WTC11 (cell line): Measurements from ENCODE around the gene PKP1.
A peak's percentile ranks its signal among the peaks of the same experiment; 100 is the strongest.

Source experiments
- ESRRA ChIP-seq: sonication (generic); formaldehyde crosslinking; IDR thresholded peaks from 2 replicates; pipeline ENCODE4 v1.8.1; 2022; ENCODE audit warnings: mild to moderate bottlenecking, missing genetic modification reagents, borderline replicate concordance
- FOXP1 ChIP-seq: sonication (generic); formaldehyde crosslinking; IDR thresholded peaks from 2 replicates; pipeline ENCODE4 v1.8.0; 2022; ENCODE audit warnings: missing genetic modification reagents, mild to moderate bottlenecking, moderate library complexity, borderline replicate concordance
- NR2C2 ChIP-seq: sonication (generic); formaldehyde crosslinking; IDR thresholded peaks from 2 replicates; pipeline ENCODE4 v1.8.0; 2022; ENCODE audit warnings: mild to moderate bottlenecking, missing genetic modification reagents
- NR3C1 ChIP-seq: sonication (generic); formaldehyde crosslinking; conservative IDR thresholded peaks from 2 replicates; pipeline ENCODE4 v1.8.1; 2023; ENCODE audit warnings: low read depth, mild to moderate bottlenecking, missing genetic modification reagents
- SMAD3 ChIP-seq: sonication (generic); formaldehyde crosslinking; IDR thresholded peaks from 2 replicates; pipeline ENCODE4 v1.8.0; 2022; ENCODE audit warnings: missing genetic modification reagents, mild to moderate bottlenecking, borderline replicate concordance
- TEAD4 ChIP-seq: sonication (generic); formaldehyde crosslinking; IDR thresholded peaks from 2 replicates; pipeline ENCODE4 v1.8.0; 2022; ENCODE audit warnings: mild to moderate bottlenecking, missing genetic modification reagents
- ZNF263 ChIP-seq: sonication (generic); formaldehyde crosslinking; IDR thresholded peaks from 2 replicates; pipeline ENCODE4 v1.8.1; 2022; ENCODE audit warnings: low read depth, mild to moderate bottlenecking, moderate library complexity, missing genetic modification reagents
- ZNF416 ChIP-seq: fragments of 250-450 bp; sonication (Bioruptor Pico); IDR thresholded peaks from 2 replicates; pipeline ENCODE4 v1.9.0; 2021; ENCODE audit warnings: mild to moderate bottlenecking, inconsistent platforms
- TF ChIP-seq, protein P1 (sequence below): fragments of 200-600 bp; IDR thresholded peaks from 2 replicates; pipeline ENCODE4 v1.8.0; 2022; ENCODE audit warnings: antibody characterized with exemption
- TF ChIP-seq, protein P2 (sequence below): sonication (generic); formaldehyde crosslinking; IDR thresholded peaks from 2 replicates; pipeline ENCODE4 v1.8.1; 2023; ENCODE audit warnings: mild to moderate bottlenecking, missing genetic modification reagents, moderate library complexity
- TF ChIP-seq, protein P3 (sequence below): sonication (generic); formaldehyde crosslinking; IDR thresholded peaks from 2 replicates; pipeline ENCODE4 v1.8.0; 2022; ENCODE audit warnings: mild to moderate bottlenecking, missing genetic modification reagents
- TF ChIP-seq, protein P4 (sequence below): sonication (generic); formaldehyde crosslinking; IDR thresholded peaks from 2 replicates; pipeline ENCODE4 v1.8.1; 2023; ENCODE audit warnings: mild to moderate bottlenecking, missing genetic modification reagents
- TF ChIP-seq, protein P5 (sequence below): sonication (generic); formaldehyde crosslinking; IDR thresholded peaks from 2 replicates; pipeline ENCODE4 v1.8.1; 2023; ENCODE audit warnings: mild to moderate bottlenecking, missing genetic modification reagents, moderate library complexity

DNA sequence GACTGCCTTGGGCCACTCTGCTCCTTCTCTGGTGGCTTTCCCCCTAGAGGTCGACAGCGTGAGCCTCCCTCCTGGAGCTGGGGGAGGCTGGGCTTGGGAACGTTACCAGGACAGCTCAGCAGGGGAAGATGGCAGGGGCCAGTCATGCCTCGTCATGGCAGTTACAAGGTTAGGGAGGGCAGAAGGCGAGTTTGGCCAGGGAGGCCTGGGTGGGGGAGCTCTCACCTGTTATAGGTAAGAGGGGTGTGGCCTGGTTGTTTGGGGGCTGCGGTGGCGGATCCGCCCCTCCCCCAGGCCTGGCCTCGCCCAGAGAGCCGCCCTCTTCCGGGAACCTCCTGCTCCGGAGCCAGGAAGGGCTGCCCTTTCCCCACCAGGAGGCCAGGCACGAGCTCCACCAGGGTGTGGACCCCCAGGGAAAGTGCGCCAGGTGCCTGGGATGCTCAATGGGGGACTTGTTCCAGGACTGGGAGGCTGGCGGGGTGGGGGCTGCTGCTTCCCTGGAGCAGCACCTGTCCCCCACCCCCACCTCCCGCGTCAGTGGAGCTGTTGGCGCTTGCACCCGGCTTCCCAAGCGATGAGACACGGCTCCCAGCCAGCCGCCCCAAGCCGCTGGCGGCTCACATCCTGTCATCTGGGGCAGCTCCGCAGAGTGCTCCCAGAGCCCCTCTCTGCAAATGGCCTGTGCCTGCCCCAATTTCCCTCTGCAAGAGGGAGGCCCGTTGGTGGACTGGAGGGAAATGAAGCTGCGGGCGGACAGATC lies 23.6 kb upstream of the PKP1 start:
- TF ChIP-seq, protein P1, sequence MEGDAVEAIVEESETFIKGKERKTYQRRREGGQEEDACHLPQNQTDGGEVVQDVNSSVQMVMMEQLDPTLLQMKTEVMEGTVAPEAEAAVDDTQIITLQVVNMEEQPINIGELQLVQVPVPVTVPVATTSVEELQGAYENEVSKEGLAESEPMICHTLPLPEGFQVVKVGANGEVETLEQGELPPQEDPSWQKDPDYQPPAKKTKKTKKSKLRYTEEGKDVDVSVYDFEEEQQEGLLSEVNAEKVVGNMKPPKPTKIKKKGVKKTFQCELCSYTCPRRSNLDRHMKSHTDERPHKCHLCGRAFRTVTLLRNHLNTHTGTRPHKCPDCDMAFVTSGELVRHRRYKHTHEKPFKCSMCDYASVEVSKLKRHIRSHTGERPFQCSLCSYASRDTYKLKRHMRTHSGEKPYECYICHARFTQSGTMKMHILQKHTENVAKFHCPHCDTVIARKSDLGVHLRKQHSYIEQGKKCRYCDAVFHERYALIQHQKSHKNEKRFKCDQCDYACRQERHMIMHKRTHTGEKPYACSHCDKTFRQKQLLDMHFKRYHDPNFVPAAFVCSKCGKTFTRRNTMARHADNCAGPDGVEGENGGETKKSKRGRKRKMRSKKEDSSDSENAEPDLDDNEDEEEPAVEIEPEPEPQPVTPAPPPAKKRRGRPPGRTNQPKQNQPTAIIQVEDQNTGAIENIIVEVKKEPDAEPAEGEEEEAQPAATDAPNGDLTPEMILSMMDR: no peak
- TF ChIP-seq FOXP1 (CRISPR knock-in tag) (0 out of 2 replicates have a peak, but pooled peaks have one; percentile 7), ZNF416 (CRISPR knock-in tag) (no peak), ESRRA (CRISPR knock-in tag) (no peak), SMAD3 (CRISPR knock-in tag) (no peak), NR2C2 (CRISPR knock-in tag) (no peak), ZNF263 (CRISPR knock-in tag) (peak; percentile 58; the same call in 1 of the 2 replicates), TEAD4 (no peak), NR3C1 (no peak)
- TF ChIP-seq, protein P2, sequence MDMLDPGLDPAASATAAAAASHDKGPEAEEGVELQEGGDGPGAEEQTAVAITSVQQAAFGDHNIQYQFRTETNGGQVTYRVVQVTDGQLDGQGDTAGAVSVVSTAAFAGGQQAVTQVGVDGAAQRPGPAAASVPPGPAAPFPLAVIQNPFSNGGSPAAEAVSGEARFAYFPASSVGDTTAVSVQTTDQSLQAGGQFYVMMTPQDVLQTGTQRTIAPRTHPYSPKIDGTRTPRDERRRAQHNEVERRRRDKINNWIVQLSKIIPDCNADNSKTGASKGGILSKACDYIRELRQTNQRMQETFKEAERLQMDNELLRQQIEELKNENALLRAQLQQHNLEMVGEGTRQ: no peak
- TF ChIP-seq, protein P3, sequence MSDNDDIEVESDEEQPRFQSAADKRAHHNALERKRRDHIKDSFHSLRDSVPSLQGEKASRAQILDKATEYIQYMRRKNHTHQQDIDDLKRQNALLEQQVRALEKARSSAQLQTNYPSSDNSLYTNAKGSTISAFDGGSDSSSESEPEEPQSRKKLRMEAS (CRISPR knock-in tag): peak; percentile 38; the same call in 1 of the 2 replicates
- TF ChIP-seq, protein P4, sequence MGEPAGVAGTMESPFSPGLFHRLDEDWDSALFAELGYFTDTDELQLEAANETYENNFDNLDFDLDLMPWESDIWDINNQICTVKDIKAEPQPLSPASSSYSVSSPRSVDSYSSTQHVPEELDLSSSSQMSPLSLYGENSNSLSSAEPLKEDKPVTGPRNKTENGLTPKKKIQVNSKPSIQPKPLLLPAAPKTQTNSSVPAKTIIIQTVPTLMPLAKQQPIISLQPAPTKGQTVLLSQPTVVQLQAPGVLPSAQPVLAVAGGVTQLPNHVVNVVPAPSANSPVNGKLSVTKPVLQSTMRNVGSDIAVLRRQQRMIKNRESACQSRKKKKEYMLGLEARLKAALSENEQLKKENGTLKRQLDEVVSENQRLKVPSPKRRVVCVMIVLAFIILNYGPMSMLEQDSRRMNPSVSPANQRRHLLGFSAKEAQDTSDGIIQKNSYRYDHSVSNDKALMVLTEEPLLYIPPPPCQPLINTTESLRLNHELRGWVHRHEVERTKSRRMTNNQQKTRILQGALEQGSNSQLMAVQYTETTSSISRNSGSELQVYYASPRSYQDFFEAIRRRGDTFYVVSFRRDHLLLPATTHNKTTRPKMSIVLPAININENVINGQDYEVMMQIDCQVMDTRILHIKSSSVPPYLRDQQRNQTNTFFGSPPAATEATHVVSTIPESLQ (CRISPR knock-in tag): no peak
- TF ChIP-seq, protein P5, sequence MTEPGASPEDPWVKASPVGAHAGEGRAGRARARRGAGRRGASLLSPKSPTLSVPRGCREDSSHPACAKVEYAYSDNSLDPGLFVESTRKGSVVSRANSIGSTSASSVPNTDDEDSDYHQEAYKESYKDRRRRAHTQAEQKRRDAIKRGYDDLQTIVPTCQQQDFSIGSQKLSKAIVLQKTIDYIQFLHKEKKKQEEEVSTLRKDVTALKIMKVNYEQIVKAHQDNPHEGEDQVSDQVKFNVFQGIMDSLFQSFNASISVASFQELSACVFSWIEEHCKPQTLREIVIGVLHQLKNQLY (CRISPR knock-in tag): no peak
